Uterus (tissue), 4 donors: ENCODE measurements around the gene ABRACL. TPM values are rescaled to one million over a fixed set of nuclear protein-coding genes. Genes with fewer than 3 reads are reported as not detected.

ENCODE experiments used
- DNase-seq, 2 donors: peaks; one replicate each; pipeline ENCODE4 v3.0.0-alpha.2; 2019 to 2020
- H3K27ac ChIP-seq, 2 donors: fragments of 200-600 bp; sonication (generic); 1 replicate in 1 of 2; 2 replicates in 1 of 2; pipeline ENCODE4 v1.5.1; 2016 to 2018
- H3K27me3 ChIP-seq, 2 donors: fragments of 200-600 bp; sonication (generic); one replicate each; pipeline ENCODE4 v1.5.1; 2018 to 2019; ENCODE audit warnings: control low read depth in 1 of 2
- H3K36me3 ChIP-seq, 2 donors: fragments of 200-600 bp; sonication (generic); one replicate each; pipeline ENCODE4 v1.5.1; 2019; ENCODE audit warnings: control low read depth in 1 of 2
- H3K4me1 ChIP-seq, 2 donors: fragments of 200-600 bp; sonication (generic); one replicate each; pipeline ENCODE4 v1.5.1; 2018 to 2019; ENCODE audit warnings: control low read depth in 1 of 2
- H3K4me3 ChIP-seq, 2 donors: fragments of 200-600 bp; sonication (generic); 1 replicate in 1 of 2; 2 replicates in 1 of 2; pipeline ENCODE4 v1.5.1; 2018 to 2019; ENCODE audit warnings: mild to moderate bottlenecking in 1 of 2
- H3K9me3 ChIP-seq, 2 donors: fragments of 200-600 bp; sonication (generic); one replicate each; pipeline ENCODE4 v1.5.1; 2019; ENCODE audit warnings: control low read depth in 1 of 2
- CTCF ChIP-seq, 4 experiments: fragments of 200-600 bp in 2 of 4; fragments of 450-650 bp in 2 of 4; sonication (generic) in 2 of 4; IDR thresholded peaks; one replicate each; pipeline ENCODE4 v1.5.1; 2016 to 2019; ENCODE audit warnings: antibody characterized with exemption in 4 of 4, mild to moderate bottlenecking in 2 of 4, moderate library complexity in 1 of 4
- POLR2A ChIP-seq, 2 donors: fragments of 450-650 bp; IDR thresholded peaks; one replicate each; pipeline ENCODE4 v1.6.1; 2016; ENCODE audit warnings: antibody characterized with exemption in 2 of 2, mild to moderate bottlenecking in 1 of 2, moderate library complexity in 1 of 2
- intact Hi-C: fragments of 100-400 bp; cut with DNase I; formaldehyde crosslinking; loops from one replicate; pipeline ENCODE4 v1.15.1; 2023; ENCODE audit warnings: low total_unique reads
- total RNA-seq, 4 donors: library from RNA; depleted of rRNA in 3 of 4; stranded (reverse); fragments of >200 nt in 3 of 4; gene quantifications; one replicate each; pipeline versions ENCODE4 v1.1.0 to v1.2.4, GENCODE V29; 2014 to 2023
- donor health status: DM: yes; HTN: yes; CAD: no.

ABRACL gene
- total RNA-seq, 4 donors from 2014 or later = 6.2 to 10.0 (median 6.2) TPM; not detected in 1

- intact Hi-C loops = no loop called here
- TF ChIP-seq CTCF (IDR thresholded peaks at IDR 0.05) (no peak), POLR2A (IDR thresholded peaks at IDR 0.05) (no peak)
- H3K27ac ChIP-seq = no peak overlapping the region
Measured at GRCh38 chr6:139081471-139081870, 52.9 kb downstream of the ABRACL start.

GRCh38 chr6:139082370-139082769 is 53.8 kb downstream of the ABRACL start:
- DNase-seq = no peak
- intact Hi-C loops = no loop called here
- Histone ChIP-seq H3K9me3 (no peaks in the 10 kb centered on the region), H3K36me3 (peaks cover 0 to 3% of the 10 kb centered on the region in 2 donors), H3K4me3 (no peak overlapping the region), H3K27me3 (no peaks in the 10 kb centered on the region), H3K4me1 (no peaks in the 10 kb centered on the region), H3K27ac (no peak overlapping the region)
- TF ChIP-seq CTCF (IDR thresholded peaks at IDR 0.05) = no peak
- no peak for TF ChIP-seq POLR2A (IDR thresholded peaks at IDR 0.05)

More at GRCh38 chr6:139081471-139081870, 52.9 kb downstream of the ABRACL start:
- H3K4me1 ChIP-seq = no peaks in the 10 kb centered on the region
- no peaks in the 10 kb centered on the region for H3K9me3 ChIP-seq
- H3K4me3 ChIP-seq = no peak overlapping the region
- H3K36me3 ChIP-seq = peaks cover 0 to 3% of the 10 kb centered on the region in 2 donors
- no peak for DNase-seq
- H3K27me3 ChIP-seq = no peaks in the 10 kb centered on the region

GRCh38 chr6:139091826-139092225 is 63.3 kb downstream of the ABRACL start:
- Histone ChIP-seq H3K9me3 (no peaks in the 10 kb centered on the region), H3K27me3 (no peaks in the 10 kb centered on the region), H3K27ac (no peak overlapping the region), H3K4me3 (no peak overlapping the region), H3K36me3 (no peaks in the 10 kb centered on the region), H3K4me1 (no peaks in the 10 kb centered on the region)
- DNase-seq = no peak
- no peak for TF ChIP-seq CTCF (IDR thresholded peaks at IDR 0.05)
- TF ChIP-seq POLR2A (IDR thresholded peaks at IDR 0.05) = no peak
- intact Hi-C loops = no loop called here

Other genes starting within 250 kb of the ABRACL start
- gene ECT2L, start 232.7 kb upstream of the ABRACL start, total RNA-seq = 1 to 10 TPM in 2 of 4 donors, under 1 TPM in 2; 0.51 to 1.5 (median 0.99) TPM
- gene REPS1, start 40.5 kb upstream of the ABRACL start, total RNA-seq = 100 to 1,000 TPM in 1 of 4 donors, 10 to 100 TPM in 3; 36.5 to 266 (median 70.7) TPM
- 10 to 100 TPM; 11.3 to 38.4 (median 25.7) TPM for gene HECA, start 106.3 kb downstream of the ABRACL start, total RNA-seq